SK-N-SH treated with all-trans-retinoic acid at 6 μM for 48 hours (cell line): ENCODE measurements around the gene MARK3.

Experiments
- ATAC-seq: fragments of 200-7000 bp; cut with Tn5 transposase; 3 replicates; pipeline ENCODE4 v1.9.1; 2020; ENCODE audit warnings: mild to moderate bottlenecking, moderate library complexity
- BACH2 ChIP-seq: fragments of 250-450 bp; sonication (Bioruptor Pico); IDR thresholded peaks from 2 replicates; pipeline ENCODE4 v1.9.0; 2021; ENCODE audit warnings: mild to moderate bottlenecking, borderline replicate concordance
- CREB5 ChIP-seq: fragments of 250-450 bp; sonication (Bioruptor Pico); IDR thresholded peaks from 2 replicates; pipeline ENCODE4 v1.5.1; 2020; ENCODE audit warnings: low read depth, mild to moderate bottlenecking, moderate library complexity
- CSDC2 ChIP-seq: fragments of 250-450 bp; sonication (Bioruptor Pico); IDR thresholded peaks from 2 replicates; pipeline ENCODE4 v1.5.0; 2020; ENCODE audit warnings: mild to moderate bottlenecking, moderate library complexity
- GLIS3 ChIP-seq: fragments of 250-450 bp; sonication (Bioruptor Pico); IDR thresholded peaks from 2 replicates; pipeline ENCODE4 v1.5.0; 2020; ENCODE audit warnings: mild to moderate bottlenecking, moderate library complexity
- OSR1 ChIP-seq: fragments of 250-450 bp; sonication (Bioruptor Pico); IDR thresholded peaks from 2 replicates; pipeline ENCODE4 v1.8.0; 2022; ENCODE audit warnings: moderate library complexity, mild to moderate bottlenecking, inconsistent platforms
- PATZ1 ChIP-seq: fragments of 250-450 bp; sonication (Bioruptor Pico); IDR thresholded peaks from 2 replicates; pipeline ENCODE4 v1.8.0; 2020; ENCODE audit warnings: mild to moderate bottlenecking, moderate library complexity, borderline replicate concordance
- POU6F1 ChIP-seq: fragments of 250-450 bp; sonication (Bioruptor Pico); IDR thresholded peaks from 2 replicates; pipeline ENCODE4 v1.8.0; 2021; ENCODE audit warnings: low read depth, mild to moderate bottlenecking, moderate library complexity, borderline replicate concordance
- PPARA ChIP-seq: fragments of 250-450 bp; sonication (Bioruptor Pico); IDR thresholded peaks from 2 replicates; pipeline ENCODE4 v1.5.0; 2020; ENCODE audit warnings: mild to moderate bottlenecking, borderline replicate concordance
- RARB ChIP-seq: fragments of 250-450 bp; sonication (Bioruptor Pico); IDR thresholded peaks from 2 replicates; pipeline ENCODE4 v1.8.0; 2021; ENCODE audit warnings: mild to moderate bottlenecking, moderate library complexity
- SNAI2 ChIP-seq: fragments of 250-450 bp; sonication (Bioruptor Pico); IDR thresholded peaks from 2 replicates; pipeline ENCODE4 v1.5.0; 2020; ENCODE audit warnings: mild to moderate bottlenecking, moderate library complexity
- TOX ChIP-seq: fragments of 250-450 bp; sonication (Bioruptor Pico); IDR thresholded peaks from 2 replicates; pipeline ENCODE4 v1.8.0; 2021; ENCODE audit warnings: mild to moderate bottlenecking, moderate library complexity, borderline replicate concordance
- ZFP3 ChIP-seq: fragments of 250-450 bp; sonication (Bioruptor Pico); IDR thresholded peaks from 2 replicates; pipeline ENCODE4 v1.5.0; 2020; ENCODE audit warnings: mild to moderate bottlenecking, moderate library complexity
- ZFP30 ChIP-seq: fragments of 450-650 bp; formaldehyde crosslinking; IDR thresholded peaks from 2 replicates; pipeline ENCODE4 v1.5.0; 2022; ENCODE audit warnings: mild to moderate bottlenecking, moderate library complexity
- ZNF565 ChIP-seq: fragments of 450-650 bp; formaldehyde crosslinking; conservative IDR thresholded peaks from 2 replicates; pipeline ENCODE4 v1.5.0; 2020; ENCODE audit warnings: low read depth, mild to moderate bottlenecking, moderate library complexity
- ZNF70 ChIP-seq: fragments of 450-650 bp; formaldehyde crosslinking; IDR thresholded peaks from 2 replicates; pipeline ENCODE4 v1.5.0; 2020; ENCODE audit warnings: mild to moderate bottlenecking, moderate library complexity
- ZNF8 ChIP-seq: fragments of 450-650 bp; formaldehyde crosslinking; IDR thresholded peaks from 2 replicates; pipeline ENCODE4 v1.5.0; 2020; ENCODE audit warnings: mild to moderate bottlenecking, moderate library complexity
- TF ChIP-seq, protein P1 (sequence below): fragments of 250-450 bp; sonication (Bioruptor Pico); IDR thresholded peaks from 2 replicates; pipeline ENCODE4 v1.5.0; 2020; ENCODE audit warnings: mild to moderate bottlenecking, moderate library complexity
- TF ChIP-seq, protein P2 (sequence below): fragments of 250-450 bp; sonication (Bioruptor Pico); IDR thresholded peaks from 2 replicates; pipeline ENCODE4 v1.5.1; 2021; ENCODE audit warnings: mild to moderate bottlenecking, moderate library complexity

The MARK3 gene

DNA sequence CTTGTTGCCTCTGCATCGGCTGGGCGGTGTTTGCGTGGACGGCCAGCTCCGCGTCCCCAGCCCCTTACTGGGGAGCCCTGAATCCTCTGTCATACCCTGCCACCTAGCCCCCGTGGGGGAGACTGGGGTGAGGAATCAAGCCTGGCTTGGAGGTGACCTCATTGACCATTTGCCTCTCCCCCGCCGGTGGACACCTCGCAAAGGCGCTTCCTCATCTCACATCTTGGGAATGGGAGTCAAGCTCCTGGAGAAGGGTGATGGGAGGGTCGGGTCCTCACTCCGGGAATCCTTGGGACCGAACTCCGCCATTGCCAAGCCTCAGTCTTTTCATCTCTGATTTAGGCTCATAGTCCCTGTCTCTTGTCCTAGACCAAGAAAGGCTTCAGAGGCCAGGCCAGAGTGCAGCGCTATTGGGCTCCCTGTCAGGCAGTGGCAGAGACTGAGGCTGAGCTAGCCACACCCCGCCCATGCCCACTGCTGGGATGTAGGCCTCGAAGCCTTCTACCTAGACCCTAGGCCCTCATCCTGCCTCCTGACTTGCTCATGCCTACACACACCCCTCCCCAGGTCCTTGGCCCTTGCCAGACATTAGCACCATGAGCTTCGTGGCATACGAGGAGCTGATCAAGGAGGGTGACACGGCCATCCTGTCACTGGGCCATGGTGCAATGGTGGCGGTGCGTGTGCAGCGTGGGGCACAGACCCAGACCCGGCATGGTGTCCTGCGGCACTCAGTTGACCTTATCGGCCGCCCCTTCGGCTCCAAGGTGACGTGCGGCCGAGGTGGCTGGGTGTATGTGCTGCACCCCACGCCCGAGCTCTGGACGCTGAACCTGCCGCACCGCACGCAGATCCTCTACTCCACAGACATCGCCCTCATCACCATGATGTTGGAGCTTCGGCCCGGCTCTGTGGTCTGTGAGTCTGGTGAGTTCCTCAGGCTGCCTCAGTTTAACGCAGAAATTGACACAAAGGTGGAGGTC is 144.5 kb downstream of the MARK3 start:
- no peak for TF ChIP-seq GLIS3
- TF ChIP-seq PATZ1: no peak
- TF ChIP-seq PPARA: no peak
- no peak for TF ChIP-seq ZNF8 (CRISPR knock-in tag)
- no peak for TF ChIP-seq ZNF565 (CRISPR knock-in tag)
- TF ChIP-seq, protein P1, sequence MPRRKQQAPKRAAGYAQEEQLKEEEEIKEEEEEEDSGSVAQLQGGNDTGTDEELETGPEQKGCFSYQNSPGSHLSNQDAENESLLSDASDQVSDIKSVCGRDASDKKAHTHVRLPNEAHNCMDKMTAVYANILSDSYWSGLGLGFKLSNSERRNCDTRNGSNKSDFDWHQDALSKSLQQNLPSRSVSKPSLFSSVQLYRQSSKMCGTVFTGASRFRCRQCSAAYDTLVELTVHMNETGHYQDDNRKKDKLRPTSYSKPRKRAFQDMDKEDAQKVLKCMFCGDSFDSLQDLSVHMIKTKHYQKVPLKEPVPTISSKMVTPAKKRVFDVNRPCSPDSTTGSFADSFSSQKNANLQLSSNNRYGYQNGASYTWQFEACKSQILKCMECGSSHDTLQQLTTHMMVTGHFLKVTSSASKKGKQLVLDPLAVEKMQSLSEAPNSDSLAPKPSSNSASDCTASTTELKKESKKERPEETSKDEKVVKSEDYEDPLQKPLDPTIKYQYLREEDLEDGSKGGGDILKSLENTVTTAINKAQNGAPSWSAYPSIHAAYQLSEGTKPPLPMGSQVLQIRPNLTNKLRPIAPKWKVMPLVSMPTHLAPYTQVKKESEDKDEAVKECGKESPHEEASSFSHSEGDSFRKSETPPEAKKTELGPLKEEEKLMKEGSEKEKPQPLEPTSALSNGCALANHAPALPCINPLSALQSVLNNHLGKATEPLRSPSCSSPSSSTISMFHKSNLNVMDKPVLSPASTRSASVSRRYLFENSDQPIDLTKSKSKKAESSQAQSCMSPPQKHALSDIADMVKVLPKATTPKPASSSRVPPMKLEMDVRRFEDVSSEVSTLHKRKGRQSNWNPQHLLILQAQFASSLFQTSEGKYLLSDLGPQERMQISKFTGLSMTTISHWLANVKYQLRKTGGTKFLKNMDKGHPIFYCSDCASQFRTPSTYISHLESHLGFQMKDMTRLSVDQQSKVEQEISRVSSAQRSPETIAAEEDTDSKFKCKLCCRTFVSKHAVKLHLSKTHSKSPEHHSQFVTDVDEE (CRISPR knock-in tag): no peak
- TF ChIP-seq POU6F1 (CRISPR knock-in tag): no peak
- no peak for TF ChIP-seq BACH2 (CRISPR knock-in tag)
- TF ChIP-seq RARB (CRISPR knock-in tag): no peak
- no peak for TF ChIP-seq ZNF70 (CRISPR knock-in tag)
- TF ChIP-seq, all 23 proteins: peak for 0
- peak; percentile 4; the same call in 1 of the 3 replicates for ATAC-seq

- ATAC-seq: no peak
- TF ChIP-seq BACH2 (CRISPR knock-in tag): no peak
- no peak for TF ChIP-seq OSR1 (CRISPR knock-in tag)
- TF ChIP-seq CSDC2 (CRISPR knock-in tag): no peak
- no peak for TF ChIP-seq RARB (CRISPR knock-in tag)
- no peak for TF ChIP-seq PPARA
- TF ChIP-seq SNAI2 (CRISPR knock-in tag): no peak
- no peak for TF ChIP-seq CREB5 (CRISPR knock-in tag)
- TF ChIP-seq, all 23 proteins: peak for 0
These were observed 145.2 kb downstream of the MARK3 start for GRCh38 chr14:103530390-103530789.

DNA sequence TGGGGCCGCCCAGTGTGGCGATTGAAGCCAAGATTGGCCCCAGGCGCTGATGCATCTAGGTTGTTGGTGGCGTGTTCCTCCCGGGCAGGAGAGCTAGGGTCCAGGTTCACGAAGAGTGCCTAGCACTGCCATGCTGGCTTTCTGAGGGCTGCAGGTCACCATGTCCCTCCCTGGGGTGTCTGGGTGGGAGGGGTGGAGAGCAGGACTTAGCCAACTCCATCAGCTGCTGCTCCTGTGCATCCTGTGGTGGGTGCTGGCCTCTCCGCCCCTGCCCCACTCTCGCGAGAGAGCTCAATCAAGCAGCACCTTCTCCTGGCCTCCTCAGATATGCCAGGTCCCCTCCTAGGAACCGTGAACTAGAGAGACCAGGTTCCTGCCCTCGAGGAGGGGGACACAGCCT is 145.6 kb downstream of the MARK3 start:
- no peak for ATAC-seq
- TF ChIP-seq, protein P2, sequence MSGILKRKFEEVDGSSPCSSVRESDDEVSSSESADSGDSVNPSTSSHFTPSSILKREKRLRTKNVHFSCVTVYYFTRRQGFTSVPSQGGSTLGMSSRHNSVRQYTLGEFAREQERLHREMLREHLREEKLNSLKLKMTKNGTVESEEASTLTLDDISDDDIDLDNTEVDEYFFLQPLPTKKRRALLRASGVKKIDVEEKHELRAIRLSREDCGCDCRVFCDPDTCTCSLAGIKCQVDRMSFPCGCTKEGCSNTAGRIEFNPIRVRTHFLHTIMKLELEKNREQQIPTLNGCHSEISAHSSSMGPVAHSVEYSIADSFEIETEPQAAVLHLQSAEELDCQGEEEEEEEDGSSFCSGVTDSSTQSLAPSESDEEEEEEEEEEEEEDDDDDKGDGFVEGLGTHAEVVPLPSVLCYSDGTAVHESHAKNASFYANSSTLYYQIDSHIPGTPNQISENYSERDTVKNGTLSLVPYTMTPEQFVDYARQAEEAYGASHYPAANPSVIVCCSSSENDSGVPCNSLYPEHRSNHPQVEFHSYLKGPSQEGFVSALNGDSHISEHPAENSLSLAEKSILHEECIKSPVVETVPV (CRISPR knock-in tag): no peak
- TF ChIP-seq OSR1 (CRISPR knock-in tag) (no peak), PPARA (no peak), ZNF8 (CRISPR knock-in tag) (no peak), CREB5 (CRISPR knock-in tag) (no peak), SNAI2 (CRISPR knock-in tag) (no peak), ZNF70 (CRISPR knock-in tag) (no peak), BACH2 (CRISPR knock-in tag) (no peak), CSDC2 (CRISPR knock-in tag) (no peak), TOX (CRISPR knock-in tag) (no peak), ZFP3 (CRISPR knock-in tag) (no peak), ZFP30 (no peak), PATZ1 (no peak)
- TF ChIP-seq, protein P1 (CRISPR knock-in tag): no peak
